HEK293T (cell line): ENCODE measurements around the gene FEV.

Source experiments
- CTCF ChIA-PET: fragments of 350-600 bp; formaldehyde crosslinking; extraction: SDS; loops from one replicate; lab custom pipeline; 2021; ENCODE audit warnings: antibody characterized with exemption, inconsistent platforms; lab: Yijun Ruan, JAX
- POLR2A ChIA-PET: fragments of 350-600 bp; formaldehyde crosslinking; extraction: SDS; loops from one replicate; lab custom pipeline; 2020; ENCODE audit warnings: antibody characterized with exemption, inconsistent platforms; lab: Yijun Ruan, JAX
- DNase-seq: peaks from one replicate; pipeline ENCODE4 v3.0.0; 2012; ENCODE audit warnings: mixed read lengths; ENCODE audit errors: extremely low spot score
- ARNT ChIP-seq: fragments of 450-650 bp; IDR thresholded peaks from 2 replicates; pipeline ENCODE4 v1.6.1; 2017; ENCODE audit warnings: mild to moderate bottlenecking
- BHLHE40 ChIP-seq: fragments of 450-650 bp; IDR thresholded peaks from 2 replicates; pipeline ENCODE4 v1.6.1; 2016; ENCODE audit warnings: mild to moderate bottlenecking, moderate library complexity, borderline replicate concordance
- CTBP1 ChIP-seq: fragments of 450-650 bp; IDR thresholded peaks from 2 replicates; pipeline ENCODE4 v1.6.1; 2016; ENCODE audit warnings: borderline replicate concordance
- ELF4 ChIP-seq: fragments of 450-650 bp; IDR thresholded peaks from 2 replicates; pipeline ENCODE4 v1.6.1; 2017; ENCODE audit warnings: antibody characterized with exemption
- FOXA1 ChIP-seq: fragments of 450-650 bp; IDR thresholded peaks from 2 replicates; pipeline ENCODE4 v1.6.1; 2016; ENCODE audit warnings: mild to moderate bottlenecking
- FOXK2 ChIP-seq: fragments of 450-650 bp; IDR thresholded peaks from 2 replicates; pipeline ENCODE4 v1.6.1; 2016; ENCODE audit warnings: mild to moderate bottlenecking
- FOXM1 ChIP-seq: fragments of 450-650 bp; IDR thresholded peaks from 2 replicates; pipeline ENCODE4 v1.6.1; 2017; ENCODE audit warnings: mild to moderate bottlenecking, borderline replicate concordance
- HDGF ChIP-seq: fragments of 450-650 bp; IDR thresholded peaks from 2 replicates; pipeline ENCODE4 v1.6.1; 2017; ENCODE audit warnings: antibody characterized with exemption, borderline replicate concordance
- L3MBTL2 ChIP-seq: fragments of 450-650 bp; conservative IDR thresholded peaks from 2 replicates; pipeline ENCODE4 v1.6.1; 2016; ENCODE audit warnings: mild to moderate bottlenecking
- LEF1 ChIP-seq: fragments of 450-650 bp; IDR thresholded peaks from 2 replicates; pipeline ENCODE4 v1.6.1; 2017; ENCODE audit warnings: mild to moderate bottlenecking, borderline replicate concordance
- NFRKB ChIP-seq: fragments of 450-650 bp; IDR thresholded peaks from 2 replicates; pipeline ENCODE4 v1.6.1; 2016; ENCODE audit warnings: mild to moderate bottlenecking, moderate library complexity
- SP1 ChIP-seq: fragments of 450-650 bp; IDR thresholded peaks from 2 replicates; pipeline ENCODE4 v1.6.1; 2017
- SUZ12 ChIP-seq: fragments of 450-650 bp; IDR thresholded peaks from 2 replicates; pipeline ENCODE4 v1.6.1; 2016; ENCODE audit warnings: mild to moderate bottlenecking
- TARDBP ChIP-seq: fragments of 450-650 bp; IDR thresholded peaks from 2 replicates; pipeline ENCODE4 v1.6.1; 2016
- ZNF384 ChIP-seq: fragments of 450-650 bp; IDR thresholded peaks from 2 replicates; pipeline ENCODE4 v1.6.1; 2016
- TF ChIP-seq, protein P1 (sequence below): fragments of 450-650 bp; IDR thresholded peaks from 2 replicates; pipeline ENCODE4 v1.6.1; 2016

Gene FEV

GRCh38 chr2:218985021-218985324, at the start of gene FEV:
Gene FEV (minus strand): TSS chr2:218985184. CDS start chr2:218985075, 109 bp downstream.
- POLR2A ChIA-PET = no interaction called here
- DNase-seq = no peak
- CTCF ChIA-PET = no interaction called here
- TF ChIP-seq SUZ12 (no peak), TARDBP (no peak), HDGF (no peak), BHLHE40 (no peak), ARNT (no peak), L3MBTL2 (no peak), FOXM1 (no peak), SP1 (no peak), ZNF384 (no peak), NFRKB (no peak), FOXK2 (no peak), LEF1 (no peak), CTBP1 (no peak), FOXA1 (no peak), ELF4 (no peak)
- TF ChIP-seq, protein P1, sequence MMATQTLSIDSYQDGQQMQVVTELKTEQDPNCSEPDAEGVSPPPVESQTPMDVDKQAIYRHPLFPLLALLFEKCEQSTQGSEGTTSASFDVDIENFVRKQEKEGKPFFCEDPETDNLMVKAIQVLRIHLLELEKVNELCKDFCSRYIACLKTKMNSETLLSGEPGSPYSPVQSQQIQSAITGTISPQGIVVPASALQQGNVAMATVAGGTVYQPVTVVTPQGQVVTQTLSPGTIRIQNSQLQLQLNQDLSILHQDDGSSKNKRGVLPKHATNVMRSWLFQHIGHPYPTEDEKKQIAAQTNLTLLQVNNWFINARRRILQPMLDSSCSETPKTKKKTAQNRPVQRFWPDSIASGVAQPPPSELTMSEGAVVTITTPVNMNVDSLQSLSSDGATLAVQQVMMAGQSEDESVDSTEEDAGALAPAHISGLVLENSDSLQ = no peak

GRCh38 chr2:219032051-219032745, 47.2 kb upstream of the FEV start:
- DNase-seq = no peak
- no peak for TF ChIP-seq BHLHE40
- TF ChIP-seq CTBP1 = no peak
- TF ChIP-seq HDGF = no peak
- no peak for TF ChIP-seq TARDBP
- TF ChIP-seq, protein P1 = no peak
- no peak for TF ChIP-seq FOXK2
- TF ChIP-seq SUZ12 = no peak
- TF ChIP-seq ELF4 = no peak
- TF ChIP-seq ARNT = no peak
- TF ChIP-seq ZNF384 = no peak
- POLR2A ChIA-PET = no interaction called here
- CTCF ChIA-PET = interaction anchor here (3.5 kb wide), 1 partner anchor 125 kb away, joined by 40 read pairs; no protein-coding TSS in a partner anchor

GRCh38 chr2:219031005-219031738, 46.2 kb upstream of the FEV start:
- POLR2A ChIA-PET = no interaction called here
- CTCF ChIA-PET = interaction anchor here (3.5 kb wide), 1 partner anchor 126 kb away, joined by 40 read pairs; no protein-coding TSS in a partner anchor
- TF ChIP-seq ELF4 (no peak), LEF1 (no peak), BHLHE40 (no peak), FOXK2 (no peak), L3MBTL2 (no peak), FOXM1 (no peak), SP1 (no peak), FOXA1 (no peak), CTBP1 (no peak), ZNF384 (no peak), SUZ12 (no peak), ARNT (no peak), TARDBP (no peak)
- TF ChIP-seq, protein P1 = no peak
- DNase-seq = no peak

- POLR2A ChIA-PET = interaction anchor here (1.0 kb wide), 1 partner anchor 89 kb away, joined by 3 read pairs; no protein-coding TSS in a partner anchor
These were observed 45.4 kb upstream of the FEV start for GRCh38 chr2:219030177-219030940.

More at GRCh38 chr2:219030177-219030940, 45.4 kb upstream of the FEV start:
- TF ChIP-seq CTBP1 (no peak), HDGF (no peak), FOXK2 (no peak), BHLHE40 (no peak), TARDBP (no peak), LEF1 (no peak), ARNT (no peak), SUZ12 (no peak), L3MBTL2 (no peak), SP1 (no peak), FOXM1 (no peak), ZNF384 (no peak), FOXA1 (no peak), ELF4 (no peak), NFRKB (no peak)
- TF ChIP-seq, protein P1 = no peak
- DNase-seq = no peak
- CTCF ChIA-PET = interaction anchor here (0.5 to 3.5 kb wide), 32 partner anchors 9 to 318 kb away, joined by 3 to 40 read pairs (median 4); partner anchors contain the start of gene CFAP65
